DMS153 treated with DMSO at 0.1 percent for 48 hours (cell line): ENCODE data around the gene TSPAN17.

Experiments used
- DNase-seq: peaks from one replicate; lab custom pipeline; 2025; ENCODE audit not compliant: unreplicated experiment; lab: John Stamatoyannopoulos, UW

TSPAN17 gene

DNA sequence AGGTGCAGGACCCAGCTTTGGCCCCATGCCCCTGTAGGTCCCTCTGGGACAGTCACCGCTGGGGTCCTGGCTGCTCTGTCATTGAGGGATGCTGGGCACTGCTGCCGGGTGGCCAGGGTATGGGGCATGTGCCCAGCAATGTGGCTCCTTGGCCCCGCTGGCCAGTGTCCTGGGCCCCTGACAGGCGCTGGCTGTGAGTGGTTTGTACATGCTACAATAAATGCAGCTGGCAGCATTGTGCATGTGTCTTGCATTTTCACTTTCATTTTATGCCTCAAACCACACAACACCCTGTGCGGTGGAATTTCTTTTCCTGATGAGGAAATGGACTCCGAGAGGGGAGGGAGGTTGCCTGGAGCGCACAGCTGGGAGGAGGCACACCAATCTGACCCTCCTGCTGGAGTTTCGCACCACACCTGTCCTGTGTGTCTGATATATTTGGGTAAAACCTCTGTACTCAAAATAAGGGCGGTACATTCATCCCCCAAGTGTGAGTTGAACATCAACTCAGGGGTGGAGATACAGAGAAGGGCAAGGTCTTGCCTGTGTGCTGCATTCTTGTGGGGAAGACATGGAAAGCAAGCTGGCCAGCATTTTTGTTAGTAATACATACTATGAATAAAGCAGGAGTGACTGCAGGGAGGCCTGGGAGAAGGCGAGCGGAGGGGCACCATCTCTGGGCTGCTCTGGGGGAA is 11.7 kb downstream of the TSPAN17 start:
- no peak for DNase-seq

DNA sequence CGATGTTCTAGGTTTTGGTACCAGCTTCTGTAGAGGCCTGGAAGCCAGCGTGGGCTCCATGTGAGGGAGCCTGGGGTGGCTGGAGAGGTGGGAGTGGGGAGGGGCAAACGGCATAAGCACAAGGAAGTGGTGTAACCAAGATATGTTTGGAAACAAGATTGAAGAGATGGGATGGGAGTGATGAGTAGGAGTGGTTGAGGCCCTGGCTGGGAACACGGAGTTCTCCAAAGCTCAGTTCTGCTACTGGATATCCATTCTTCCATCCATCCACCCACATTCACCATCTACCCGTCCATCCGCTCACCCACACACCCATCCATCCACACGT is 12.2 kb downstream of the TSPAN17 start:
- no peak for DNase-seq

DNA sequence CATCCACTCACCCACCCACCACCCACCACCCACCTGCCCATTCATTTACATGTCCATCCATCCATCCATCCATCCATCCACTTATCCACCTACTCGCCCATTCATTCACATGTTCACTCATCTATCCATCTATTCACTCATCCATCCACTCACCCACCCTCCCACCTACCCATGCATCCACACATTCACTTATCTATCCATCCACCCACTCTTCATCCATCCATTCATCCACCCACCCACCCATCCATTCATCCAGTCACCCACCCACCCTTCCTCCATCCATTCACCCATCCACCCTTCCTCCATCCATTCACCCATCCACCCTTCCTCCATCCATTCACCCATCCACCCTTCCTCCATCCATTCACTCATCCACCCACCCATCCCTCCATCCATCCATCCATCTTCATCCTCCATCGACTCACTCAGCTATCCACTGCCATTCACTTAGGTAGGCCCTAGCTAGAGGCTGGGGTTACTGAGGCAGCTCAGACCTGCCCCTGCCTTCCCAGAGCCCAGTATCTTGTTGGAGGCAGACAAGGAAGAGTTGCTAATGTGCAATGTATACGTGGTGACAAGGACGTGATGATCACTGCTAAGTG is 12.7 kb downstream of the TSPAN17 start:
- DNase-seq = no peak

DNA sequence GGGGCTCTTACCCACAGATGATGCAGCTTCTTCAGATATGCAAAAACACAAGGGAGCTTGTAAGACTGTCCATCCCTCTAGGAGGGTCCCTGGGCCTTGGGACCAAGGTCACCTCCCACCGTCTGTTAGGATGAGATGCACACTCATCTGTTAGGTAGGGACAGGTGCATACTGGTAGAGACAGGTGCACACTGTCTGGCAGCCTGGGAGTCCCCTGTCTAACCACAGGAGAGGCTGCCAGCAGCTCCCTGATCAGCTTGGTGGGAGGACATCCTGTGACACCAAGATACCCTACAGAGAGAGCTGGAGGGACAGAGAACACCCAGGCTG is 13.2 kb downstream of the TSPAN17 start:
- DNase-seq = no peak

DNA sequence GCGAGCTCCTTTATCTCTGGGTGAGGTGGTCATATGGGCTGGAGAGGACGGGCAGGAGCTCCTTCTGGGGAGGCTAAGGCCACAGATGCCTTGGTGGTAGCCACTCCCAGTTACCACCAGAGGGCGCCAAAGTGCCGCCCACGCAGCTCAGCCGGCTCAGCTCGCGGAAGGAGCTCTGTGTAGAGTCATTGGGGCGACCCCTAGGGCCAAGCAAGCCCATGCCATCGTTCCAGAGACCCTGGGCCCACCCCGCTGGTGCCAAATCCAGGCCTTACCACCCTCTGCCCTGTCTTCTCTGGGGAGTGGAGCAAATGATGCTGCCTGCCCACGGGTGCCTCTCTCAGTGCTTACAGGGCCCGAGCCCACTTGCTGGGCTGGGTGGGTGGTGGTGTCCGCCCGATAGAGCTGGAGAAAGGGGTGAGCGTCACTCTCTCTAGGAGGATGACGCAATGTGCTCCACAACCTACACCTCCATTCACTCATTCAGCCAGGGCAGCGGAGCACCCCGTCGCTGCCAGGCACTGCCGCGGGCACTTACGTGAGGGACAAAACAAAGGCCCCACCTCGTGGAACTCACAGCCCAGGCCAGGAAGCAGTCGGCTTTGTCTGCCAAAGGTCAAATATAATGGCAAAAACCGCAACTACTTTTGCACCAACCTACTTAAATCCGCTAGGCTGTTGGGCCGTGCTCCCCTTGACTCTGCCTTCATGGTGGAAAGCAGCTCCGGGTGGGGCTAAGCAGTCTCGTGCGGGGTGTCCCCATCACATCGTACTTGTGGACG is 13.8 kb downstream of the TSPAN17 start:
- DNase-seq = peak; percentile 14

DNA sequence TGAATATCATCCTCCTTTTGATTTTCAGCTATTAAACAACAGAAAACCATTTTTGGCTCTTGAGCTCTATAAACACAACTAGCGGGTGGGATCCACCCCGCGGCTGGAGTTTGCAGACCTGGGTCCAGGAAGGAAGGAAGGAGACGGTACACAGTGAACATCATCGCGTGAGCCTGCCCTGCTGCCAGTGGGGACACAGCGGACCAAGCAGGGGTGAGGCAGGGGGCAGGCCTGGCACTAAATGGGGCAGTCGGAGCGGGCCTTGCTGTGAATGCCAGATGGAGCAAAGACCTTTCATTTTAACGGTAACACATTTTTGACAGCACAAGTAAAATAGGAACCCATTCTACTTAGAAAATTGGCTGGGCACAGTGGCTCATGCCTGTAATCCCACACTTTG is 14.4 kb downstream of the TSPAN17 start:
- DNase-seq = no peak

DNA sequence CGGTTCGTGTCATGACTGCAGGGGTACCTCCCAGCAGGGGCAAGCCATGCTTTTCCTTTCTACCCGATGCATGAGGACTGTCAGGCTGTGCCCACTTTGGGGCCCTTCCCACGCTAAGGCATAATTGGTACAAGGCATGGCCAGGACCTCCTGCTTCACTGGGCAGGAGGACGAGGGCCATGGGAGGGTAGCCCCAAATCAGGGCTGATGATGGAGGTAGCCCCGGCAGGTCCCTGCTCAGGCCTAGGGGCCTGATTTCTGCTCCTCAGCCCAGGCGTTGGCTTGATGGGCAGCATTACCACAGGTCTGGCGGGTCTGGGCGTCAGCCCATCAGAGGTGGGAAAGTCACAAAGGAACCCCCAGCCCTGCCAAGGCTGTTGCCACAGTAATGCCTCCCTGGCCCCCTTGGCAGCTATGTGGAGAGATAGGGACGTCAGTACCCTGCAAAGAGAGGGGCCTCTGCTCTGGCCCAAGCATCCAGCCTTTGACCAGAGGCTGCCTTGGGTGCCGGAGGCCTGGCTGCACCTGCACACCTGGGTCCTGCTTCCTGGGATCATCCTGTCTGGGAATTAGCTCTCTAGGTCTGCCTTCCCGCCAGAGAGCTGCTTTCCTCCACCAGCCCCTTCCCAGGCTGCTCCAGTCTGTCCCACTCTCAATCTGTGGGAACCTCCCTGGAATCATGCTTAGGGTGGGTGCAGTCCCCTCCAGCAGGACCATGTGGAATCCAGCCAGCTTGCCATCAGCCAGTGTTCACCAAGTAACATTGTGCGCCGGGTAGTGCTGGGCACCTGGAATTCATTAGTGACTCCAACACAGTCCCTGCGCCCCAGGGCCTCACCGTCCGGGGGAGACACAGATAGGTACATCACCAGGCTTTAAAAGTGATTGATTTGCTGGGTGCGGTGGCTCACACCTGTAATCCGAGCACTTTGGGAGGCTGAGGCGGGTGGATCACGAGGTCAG is 15.4 kb downstream of the TSPAN17 start:
- no peak for DNase-seq

DNA sequence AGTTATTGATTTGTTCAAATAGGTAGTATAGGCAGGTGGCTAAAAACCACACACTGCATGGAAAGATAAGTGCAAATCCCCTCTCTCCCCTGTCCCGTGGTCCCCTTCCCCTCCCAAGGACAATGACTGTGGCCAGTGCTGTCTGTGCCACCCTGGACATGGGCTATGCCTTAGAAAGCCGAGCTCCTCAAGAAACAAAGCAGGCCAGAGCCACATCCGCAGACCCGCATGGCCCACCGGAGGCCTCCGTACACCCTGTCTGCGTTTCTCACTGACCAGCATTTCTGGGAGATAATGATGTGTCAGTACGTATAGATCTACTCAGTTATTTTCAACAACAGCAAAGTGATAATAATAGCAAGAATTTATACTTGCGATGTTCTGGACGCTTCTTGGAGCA is 16.3 kb downstream of the TSPAN17 start:
- no peak for DNase-seq

DNA sequence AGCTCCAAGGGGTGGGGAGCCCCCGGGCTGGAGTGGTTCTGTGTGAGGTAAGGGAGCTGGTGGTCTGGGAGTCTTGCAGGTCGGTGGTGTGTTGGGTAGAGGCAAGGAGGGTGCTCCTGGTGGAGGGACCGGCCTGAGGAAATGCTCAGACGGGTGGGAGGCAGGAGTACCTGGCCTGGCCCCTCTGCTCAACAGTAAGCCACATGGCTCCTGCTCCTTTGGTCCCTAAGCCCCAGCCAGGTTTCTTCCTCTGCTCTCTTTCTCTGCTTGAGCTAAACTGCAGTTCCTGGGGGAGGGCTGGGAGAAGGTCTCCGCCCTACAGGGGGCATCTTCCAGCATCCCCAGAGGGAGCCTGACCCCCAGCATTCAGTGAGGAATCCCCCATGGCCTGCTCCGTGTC is 17.2 kb downstream of the TSPAN17 start:
- no peak for DNase-seq

DNA sequence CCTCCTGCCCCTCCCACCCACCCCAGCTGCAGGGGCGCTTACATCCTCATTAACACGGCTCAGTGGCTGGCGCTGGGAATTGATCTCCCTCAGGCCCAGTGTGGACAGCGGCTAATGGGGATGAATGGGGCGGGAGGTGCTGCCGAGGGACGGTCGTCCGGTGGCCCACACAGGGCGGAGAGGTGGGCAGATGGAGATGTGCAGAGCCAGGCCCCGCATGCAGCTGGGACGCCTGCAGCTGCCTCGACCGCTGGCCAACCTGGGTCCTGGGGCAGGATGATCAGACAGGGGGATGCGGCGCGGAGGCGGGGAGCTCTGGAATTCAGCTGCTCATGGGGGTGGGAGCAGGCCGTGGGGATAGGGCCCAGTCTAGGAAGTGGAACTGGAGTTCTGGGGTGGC is 17.6 kb downstream of the TSPAN17 start:
- DNase-seq = no peak

DNA sequence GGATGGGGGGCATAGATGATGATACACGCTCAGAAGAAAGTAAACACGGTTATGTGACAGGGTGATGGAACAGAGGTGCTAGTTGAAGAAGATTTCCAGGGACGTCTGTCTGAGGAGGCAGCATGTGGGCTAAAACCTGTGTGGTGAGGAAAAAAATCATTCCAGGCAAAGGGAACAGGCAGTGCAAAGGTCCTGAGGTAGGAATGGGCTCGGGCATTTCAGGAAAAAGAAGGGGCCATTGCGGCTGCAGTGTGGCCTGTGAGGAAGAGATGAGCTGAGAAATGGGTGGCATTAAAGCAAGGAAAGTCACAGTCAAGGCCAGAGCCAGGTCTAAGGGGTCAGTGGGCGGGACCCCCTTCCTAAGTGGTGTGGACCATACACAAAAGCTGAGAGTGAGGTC is 18.2 kb downstream of the TSPAN17 start:
- no peak for DNase-seq

DNA sequence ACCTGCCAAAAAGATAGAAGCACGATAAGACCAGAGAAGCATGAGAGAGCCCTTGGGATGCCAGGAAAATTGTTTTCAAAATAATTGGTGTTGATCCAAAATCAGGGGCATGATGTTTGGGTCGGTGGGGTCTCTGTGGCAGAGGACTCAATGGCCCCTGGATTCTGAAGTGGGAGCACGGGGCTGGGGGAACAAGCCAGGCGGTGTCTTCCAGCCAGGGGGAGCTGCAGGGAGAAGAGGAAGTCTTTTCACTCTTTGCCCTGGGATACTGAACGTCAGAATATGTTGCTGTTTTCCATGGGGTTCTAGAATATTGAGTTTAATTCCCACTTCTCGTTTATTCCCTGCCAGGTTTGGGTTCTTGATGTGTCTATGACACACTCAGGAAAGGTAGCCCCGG is 20.4 kb downstream of the TSPAN17 start:
- DNase-seq = no peak

DNA sequence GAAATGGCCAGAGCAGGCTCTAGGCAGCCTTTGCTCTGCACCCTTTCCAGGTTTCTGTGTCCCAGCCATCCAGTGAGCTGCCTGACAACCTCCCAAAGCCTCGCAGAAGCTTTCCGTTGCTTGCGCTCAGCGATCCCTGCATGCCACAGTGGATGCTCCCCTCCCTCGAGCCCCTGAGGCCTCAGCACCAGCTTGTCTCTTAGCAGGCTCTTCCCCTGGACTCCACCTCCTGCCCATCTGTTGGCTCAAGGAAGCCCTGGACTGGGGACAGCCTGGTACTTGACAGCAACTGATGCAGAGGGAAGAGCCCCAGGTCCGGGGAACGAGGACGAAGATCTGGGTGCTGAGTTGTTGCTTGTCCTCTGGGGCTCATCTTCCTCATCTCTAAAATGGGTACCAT is 23.2 kb downstream of the TSPAN17 start:
- no peak for DNase-seq

DNA sequence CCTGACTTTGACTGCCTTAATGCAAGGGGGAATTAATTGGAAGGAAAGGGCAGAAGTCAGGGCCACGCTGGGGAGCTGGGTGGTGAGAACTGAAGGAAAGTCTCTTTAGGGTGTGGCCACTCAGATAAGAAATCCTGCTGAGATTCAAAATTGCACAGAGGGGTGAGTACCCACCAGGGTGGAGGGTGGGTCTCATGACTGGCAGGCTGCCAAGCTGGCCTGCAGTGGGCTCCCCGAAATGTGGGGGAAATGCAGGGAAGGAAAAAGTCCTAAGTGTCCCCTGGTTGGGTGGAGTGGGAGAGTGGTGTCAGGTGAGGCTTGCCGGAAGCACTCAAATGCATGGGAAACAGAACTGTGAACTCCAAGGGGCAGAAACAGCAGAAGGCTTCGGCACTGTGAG is 24.1 kb downstream of the TSPAN17 start:
- no peak for DNase-seq

DNA sequence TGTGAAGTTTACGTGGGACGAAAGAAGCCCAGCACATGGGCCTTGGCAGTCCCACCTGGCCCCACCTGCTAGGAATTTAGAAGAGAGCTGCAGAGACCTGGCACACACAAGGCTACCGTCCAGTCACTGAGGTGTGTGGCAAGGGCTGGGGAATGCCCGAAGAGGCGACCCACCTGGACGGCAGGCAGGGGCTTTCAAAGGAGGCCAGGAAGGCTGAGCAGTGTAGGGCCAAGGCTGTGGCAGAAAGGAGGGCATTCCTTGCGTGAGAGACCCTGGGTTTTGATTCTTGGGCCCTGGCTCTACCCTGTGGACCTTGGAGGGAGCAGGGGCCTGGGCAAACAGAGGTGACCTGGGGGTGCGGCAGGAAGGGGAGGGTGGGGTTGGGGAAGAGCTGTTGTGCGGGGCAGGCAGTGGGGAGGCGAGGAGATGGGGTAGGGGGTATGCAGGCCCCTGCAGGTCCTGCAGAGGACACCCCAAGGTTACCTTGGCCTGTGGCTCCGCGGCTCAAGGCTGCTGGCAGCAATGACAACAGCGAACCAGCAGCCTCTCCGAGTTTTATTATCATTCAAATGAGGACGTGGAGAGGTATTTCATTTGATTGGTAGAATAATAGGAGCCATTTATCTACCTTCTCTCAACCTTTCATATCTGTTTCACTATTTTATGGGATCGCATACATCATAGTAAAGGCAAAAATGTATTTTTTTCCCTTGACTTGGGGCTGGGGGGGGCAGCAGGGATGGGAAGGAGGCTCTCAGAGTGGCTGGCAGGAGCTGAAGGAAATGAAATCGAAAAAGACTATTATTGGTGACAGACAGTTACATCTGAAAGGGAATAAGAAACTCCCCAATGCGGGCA is 24.8 kb downstream of the TSPAN17 start:
- DNase-seq = no peak

DNA sequence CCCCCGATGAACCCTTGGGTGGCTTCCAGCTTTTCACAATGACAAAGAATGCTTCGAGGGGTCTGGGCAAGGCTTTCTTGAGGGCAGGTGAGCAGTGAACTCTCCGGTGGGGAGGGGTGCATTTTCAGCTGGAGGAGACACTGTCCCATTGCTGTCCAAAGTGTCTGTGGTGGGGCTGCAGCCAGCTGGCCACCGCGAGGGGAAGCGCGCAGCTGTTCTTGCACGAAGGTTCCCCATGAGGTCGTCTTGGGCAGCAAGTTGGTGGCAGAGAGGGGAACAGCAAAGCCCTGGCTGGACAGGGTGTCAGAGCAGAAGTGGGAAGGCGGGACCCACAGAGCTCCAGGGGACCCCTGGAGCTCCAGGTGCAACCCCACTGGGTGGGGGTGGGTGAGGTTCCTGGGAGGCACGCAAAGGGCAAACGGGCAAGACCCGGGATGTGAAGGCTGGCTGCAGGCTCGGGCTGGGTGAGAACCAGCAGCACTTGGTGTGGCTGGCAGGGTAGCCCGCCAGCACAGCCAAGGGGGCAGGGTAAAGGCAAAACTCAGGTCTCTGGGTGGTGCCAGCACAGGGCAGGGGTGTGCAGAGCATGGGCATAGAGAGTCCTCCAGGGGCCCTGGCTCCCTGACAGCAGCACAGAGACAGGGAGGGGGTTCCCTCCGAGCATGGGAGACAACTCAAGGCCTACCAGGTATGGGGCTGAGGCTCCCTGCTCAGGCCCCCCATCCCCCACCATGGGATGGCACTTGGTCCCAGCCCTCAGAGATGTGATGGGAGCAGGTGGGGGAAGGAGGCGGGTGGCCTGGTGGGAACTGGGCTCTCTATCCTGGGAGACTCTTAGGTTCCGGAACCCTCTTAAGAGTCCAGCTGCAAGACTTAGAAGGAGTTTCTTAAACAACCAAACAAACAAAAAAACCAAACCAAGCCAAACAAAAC is 26.6 kb downstream of the TSPAN17 start:
- no peak for DNase-seq

DNA sequence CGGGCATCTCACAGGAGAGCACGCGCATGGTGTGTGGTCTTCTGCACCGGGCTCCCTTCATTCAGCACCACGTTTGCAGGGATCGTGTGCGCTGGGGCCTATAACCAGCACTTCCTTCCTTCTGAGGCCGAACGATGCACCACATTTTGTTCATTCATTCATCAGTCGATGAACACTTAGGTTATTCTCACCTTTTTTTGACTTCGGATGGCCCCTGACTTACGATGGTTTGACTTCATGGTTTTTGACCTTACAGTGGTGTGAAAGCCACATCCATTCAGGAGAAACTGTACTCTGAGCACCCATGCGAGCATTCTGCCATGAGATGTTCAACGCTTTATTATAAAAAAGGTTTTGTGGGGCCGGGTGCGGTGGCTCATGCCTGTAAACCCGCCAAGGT is 27.5 kb downstream of the TSPAN17 start:
- DNase-seq = no peak

DNA sequence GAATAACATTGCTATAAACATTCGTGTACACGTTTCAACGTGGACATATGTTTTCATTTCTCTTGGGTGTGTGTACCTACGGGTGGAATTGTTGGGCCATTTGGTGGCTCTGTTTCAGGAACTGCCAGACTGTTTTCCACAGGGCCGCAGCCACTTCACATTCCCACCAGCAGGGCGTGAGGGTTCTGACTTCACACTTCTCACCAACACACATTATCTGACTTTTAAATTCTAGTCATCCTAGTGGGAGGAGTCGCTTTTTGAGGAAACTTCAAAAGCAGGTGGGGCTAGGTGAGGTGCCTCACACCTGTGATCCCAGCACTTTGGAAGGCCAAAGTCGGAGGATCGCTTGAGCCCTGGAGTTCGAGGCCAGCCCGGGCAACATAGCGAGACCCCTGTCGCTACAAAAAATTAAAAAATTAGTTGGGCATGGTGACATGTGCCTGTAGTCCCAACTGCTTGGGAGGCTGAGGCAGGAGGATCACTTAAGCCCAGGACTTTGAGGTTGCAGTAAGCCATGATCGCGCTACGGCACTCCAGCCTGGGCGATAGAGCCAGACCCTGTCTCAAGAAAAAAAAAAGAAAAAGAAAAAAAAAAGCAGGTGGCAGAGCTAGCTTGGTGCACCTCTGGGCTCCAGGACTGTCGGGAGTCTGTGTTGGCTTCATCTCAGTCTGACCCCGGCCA is 28.5 kb downstream of the TSPAN17 start:
- no peak for DNase-seq

DNA sequence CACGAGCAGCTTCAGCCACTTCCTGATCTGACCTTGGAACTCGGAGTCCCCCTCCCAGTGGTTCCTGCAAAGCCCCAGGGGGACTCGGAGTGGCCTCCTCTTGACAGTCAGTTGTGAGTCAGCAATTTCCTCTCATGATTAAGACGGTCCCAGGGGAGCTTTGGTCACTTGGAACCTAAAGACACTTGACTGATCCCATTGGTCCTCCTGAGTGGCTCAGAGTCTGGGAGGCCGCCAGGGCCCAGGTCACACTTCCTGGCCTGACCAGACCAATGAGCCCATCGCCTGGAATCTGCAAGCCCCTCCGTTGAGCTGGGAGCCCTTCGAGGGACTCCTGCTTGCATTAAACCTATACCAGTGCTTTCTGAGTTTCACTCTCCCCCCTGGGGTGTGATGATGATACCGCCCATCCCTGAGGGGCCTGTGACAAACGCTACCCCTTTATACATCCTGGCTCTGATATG is 29.1 kb downstream of the TSPAN17 start:
- DNase-seq = no peak
